CD4-positive, alpha-beta T cell treated with Interleukin-12 subunit alpha and Interleukin-12 subunit beta, for 1 hour (primary cell): ENCODE data around the gene TMEM203.
A peak's percentile ranks its signal among the peaks of the same experiment; 100 is the strongest.
"Not testable (repeated sequence)": the region's sequence is repeated elsewhere in the genome, so short reads cannot be mapped to it uniquely, and the experiment has no call there.

ENCODE experiments used
- DNase-seq: peaks from one replicate; pipeline ENCODE4 v3.0.0-alpha.2; 2020

Gene TMEM203

GRCh38 chr9:137241490-137242268, 36.2 kb upstream of the TMEM203 start:
- DNase-seq = peak; percentile 70

- DNase-seq = peak; percentile 99
Observed at GRCh38 chr9:137240841-137241489, 35.5 kb upstream of the TMEM203 start, which contains the start of gene TUBB4B. Gene TUBB4B (plus strand): TSS chr9:137241287. CDS start chr9:137241361, 74 bp downstream.

- DNase-seq = peak; percentile 78
Observed at GRCh38 chr9:137240318-137240840, 34.9 kb upstream of the TMEM203 start.

GRCh38 chr9:137239541-137240200, 34.2 kb upstream of the TMEM203 start:
- not testable (repeated sequence) for DNase-seq

GRCh38 chr9:137237759-137238726, 32.6 kb upstream of the TMEM203 start:
- DNase-seq = no peak

- no peak for DNase-seq
Observed at GRCh38 chr9:137236936-137237421, 31.5 kb upstream of the TMEM203 start.

- DNase-seq = peak; percentile 92
Observed at GRCh38 chr9:137236238-137236935, 30.9 kb upstream of the TMEM203 start.

GRCh38 chr9:137235424-137236237, 30.2 kb upstream of the TMEM203 start:
- no peak for DNase-seq

GRCh38 chr9:137234758-137235423, 29.4 kb upstream of the TMEM203 start:
- no peak for DNase-seq

GRCh38 chr9:137234055-137234697, 28.7 kb upstream of the TMEM203 start:
- no peak for DNase-seq

- DNase-seq = no peak
Observed at GRCh38 chr9:137233143-137233980, 27.9 kb upstream of the TMEM203 start.

GRCh38 chr9:137232510-137232909, 27.1 kb upstream of the TMEM203 start:
- no peak for DNase-seq

GRCh38 chr9:137232101-137232500, 26.7 kb upstream of the TMEM203 start:
- DNase-seq = no peak

GRCh38 chr9:137231372-137232039, 26.1 kb upstream of the TMEM203 start:
- no peak for DNase-seq

GRCh38 chr9:137230705-137231371, 25.4 kb upstream of the TMEM203 start, which contains the start of gene SLC34A3:
Gene SLC34A3 (plus strand): TSS chr9:137230901. CDS start chr9:137231703, 802 bp downstream.
- no peak for DNase-seq

GRCh38 chr9:137229903-137230704, 24.7 kb upstream of the TMEM203 start:
- DNase-seq = no peak
